C4-2B (cell line): ENCODE data around the gene EFNA2.
"Not testable (repeated sequence)": the region's sequence is repeated elsewhere in the genome, so short reads cannot be mapped to it uniquely, and the experiment has no call there.

Experiments
- ZFX ChIP-seq: fragments of 450-650 bp; IDR thresholded peaks from 2 replicates; pipeline ENCODE4 v1.6.1; 2017
- TF ChIP-seq, protein P1 (sequence below): fragments of 450-650 bp; conservative IDR thresholded peaks from 2 replicates; pipeline ENCODE4 v1.5.1; 2017; ENCODE audit warnings: mild to moderate bottlenecking

- TF ChIP-seq, protein P1, sequence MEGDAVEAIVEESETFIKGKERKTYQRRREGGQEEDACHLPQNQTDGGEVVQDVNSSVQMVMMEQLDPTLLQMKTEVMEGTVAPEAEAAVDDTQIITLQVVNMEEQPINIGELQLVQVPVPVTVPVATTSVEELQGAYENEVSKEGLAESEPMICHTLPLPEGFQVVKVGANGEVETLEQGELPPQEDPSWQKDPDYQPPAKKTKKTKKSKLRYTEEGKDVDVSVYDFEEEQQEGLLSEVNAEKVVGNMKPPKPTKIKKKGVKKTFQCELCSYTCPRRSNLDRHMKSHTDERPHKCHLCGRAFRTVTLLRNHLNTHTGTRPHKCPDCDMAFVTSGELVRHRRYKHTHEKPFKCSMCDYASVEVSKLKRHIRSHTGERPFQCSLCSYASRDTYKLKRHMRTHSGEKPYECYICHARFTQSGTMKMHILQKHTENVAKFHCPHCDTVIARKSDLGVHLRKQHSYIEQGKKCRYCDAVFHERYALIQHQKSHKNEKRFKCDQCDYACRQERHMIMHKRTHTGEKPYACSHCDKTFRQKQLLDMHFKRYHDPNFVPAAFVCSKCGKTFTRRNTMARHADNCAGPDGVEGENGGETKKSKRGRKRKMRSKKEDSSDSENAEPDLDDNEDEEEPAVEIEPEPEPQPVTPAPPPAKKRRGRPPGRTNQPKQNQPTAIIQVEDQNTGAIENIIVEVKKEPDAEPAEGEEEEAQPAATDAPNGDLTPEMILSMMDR: not testable (repeated sequence)
- TF ChIP-seq ZFX: not testable (repeated sequence)
These were observed 19.7 kb downstream of the EFNA2 start for GRCh38 chr19:1305354-1305753.
